ENCODE measurements around the gene TMPRSS15.

DNA sequence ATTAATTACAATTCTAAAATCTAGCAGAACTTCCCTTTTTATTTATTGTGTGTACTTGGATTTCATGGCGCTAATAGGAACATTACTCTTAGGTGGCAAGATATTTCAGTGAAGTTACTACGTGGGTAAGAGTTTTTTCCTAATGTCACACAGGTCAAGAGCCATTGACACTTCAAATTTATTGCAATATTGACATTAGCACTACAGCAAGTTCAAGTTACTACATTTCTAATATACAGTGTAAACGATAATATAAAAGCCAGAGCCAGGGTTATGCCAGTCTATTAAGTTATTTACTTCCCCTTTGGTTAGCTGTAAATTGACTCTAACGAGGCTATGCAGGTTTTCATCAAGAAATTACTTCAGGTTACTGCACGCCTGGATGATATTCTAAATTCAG lies 129.2 kb downstream of the TMPRSS15 start:
- TF ChIP-seq EZH2phosphoT487 (conservative IDR thresholded peaks at IDR 0.05; ENCODE audit: low read length) = no peak
- TF ChIP-seq, protein P1, sequence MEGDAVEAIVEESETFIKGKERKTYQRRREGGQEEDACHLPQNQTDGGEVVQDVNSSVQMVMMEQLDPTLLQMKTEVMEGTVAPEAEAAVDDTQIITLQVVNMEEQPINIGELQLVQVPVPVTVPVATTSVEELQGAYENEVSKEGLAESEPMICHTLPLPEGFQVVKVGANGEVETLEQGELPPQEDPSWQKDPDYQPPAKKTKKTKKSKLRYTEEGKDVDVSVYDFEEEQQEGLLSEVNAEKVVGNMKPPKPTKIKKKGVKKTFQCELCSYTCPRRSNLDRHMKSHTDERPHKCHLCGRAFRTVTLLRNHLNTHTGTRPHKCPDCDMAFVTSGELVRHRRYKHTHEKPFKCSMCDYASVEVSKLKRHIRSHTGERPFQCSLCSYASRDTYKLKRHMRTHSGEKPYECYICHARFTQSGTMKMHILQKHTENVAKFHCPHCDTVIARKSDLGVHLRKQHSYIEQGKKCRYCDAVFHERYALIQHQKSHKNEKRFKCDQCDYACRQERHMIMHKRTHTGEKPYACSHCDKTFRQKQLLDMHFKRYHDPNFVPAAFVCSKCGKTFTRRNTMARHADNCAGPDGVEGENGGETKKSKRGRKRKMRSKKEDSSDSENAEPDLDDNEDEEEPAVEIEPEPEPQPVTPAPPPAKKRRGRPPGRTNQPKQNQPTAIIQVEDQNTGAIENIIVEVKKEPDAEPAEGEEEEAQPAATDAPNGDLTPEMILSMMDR (IDR thresholded peaks at IDR 0.05; ENCODE audit: insufficient read depth, low read length, poor library complexity, severe bottlenecking) = no peak

Data from SU-DHL-6 (cell line).